Lung (tissue), 12 donors: ENCODE results near the gene C10orf67. TPM values are rescaled to one million over a fixed set of nuclear protein-coding genes. Genes with fewer than 3 reads are reported as not detected.

Source experiments
- ATAC-seq: fragments of 200-7000 bp; cut with Tn5 transposase; one replicate; pipeline ENCODE4 v1.9.1; 2020; ENCODE audit warnings: moderate number of reproducible peaks; ENCODE audit not compliant: insufficient read depth, low FRiP score
- DNase-seq, 3 donors: peaks; one replicate each; pipeline ENCODE4 v3.0.0-alpha.2; 2013 to 2017
- H3K27ac ChIP-seq, 2 donors: one replicate each; pipeline ENCODE4 v1.5.1; 2013; ENCODE audit warnings: mild to moderate bottlenecking in 2 of 2, moderate library complexity in 2 of 2, control low read depth in 1 of 2, inconsistent platforms in 1 of 2, low read depth in 1 of 2, low read length in 1 of 2
- H3K27me3 ChIP-seq, 3 donors: one replicate each; pipeline ENCODE4 v1.5.1; 2013; ENCODE audit warnings: low read length in 2 of 3; ENCODE audit not compliant: control insufficient read depth in 3 of 3, insufficient read depth in 3 of 3
- H3K36me3 ChIP-seq, 4 donors: one replicate each; pipeline ENCODE4 v1.5.1; 2013; ENCODE audit warnings: low read length in 4 of 4, mild to moderate bottlenecking in 1 of 4, moderate library complexity in 1 of 4; ENCODE audit not compliant: control insufficient read depth in 4 of 4, insufficient read depth in 4 of 4
- H3K4me1 ChIP-seq, 5 donors: one replicate each; pipeline ENCODE4 v1.5.1; 2013; ENCODE audit warnings: low read length in 5 of 5, mild to moderate bottlenecking in 2 of 5, moderate library complexity in 1 of 5; ENCODE audit not compliant: control insufficient read depth in 5 of 5, insufficient read depth in 5 of 5
- H3K4me3 ChIP-seq: one replicate; pipeline ENCODE4 v1.5.1; 2013; ENCODE audit warnings: mild to moderate bottlenecking, control low read depth, moderate library complexity
- H3K9ac ChIP-seq, 2 donors: one replicate each; pipeline ENCODE4 v1.5.1; 2013; ENCODE audit warnings: low read length in 2 of 2, control low read depth in 1 of 2; ENCODE audit not compliant: insufficient read depth in 1 of 2
- H3K9me3 ChIP-seq, 4 donors: one replicate each; pipeline ENCODE4 v1.5.1; 2013; ENCODE audit warnings: low read length in 3 of 4, mild to moderate bottlenecking in 1 of 4, moderate library complexity in 1 of 4; ENCODE audit not compliant: control insufficient read depth in 4 of 4, insufficient read depth in 3 of 4
- CTCF ChIP-seq: IDR thresholded peaks from 2 replicates; pipeline ENCODE4 v1.5.1; 2012; ENCODE audit warnings: mild to moderate bottlenecking; ENCODE audit errors: control extremely low read depth, extremely low read depth
- WGBS, 2 donors: extraction: QIAGEN DNeasy Blood & Tissue Kit; methylation state at CpG; one replicate each; pipeline ENCODE4 v1.1.7; 2013; 5-methylcytosine and 5-hydroxymethylcytosine counted together
- polyA plus RNA-seq, 2 donors: library from polyadenylated mRNA; stranded (reverse); fragments of 200-250 nt; gene quantifications; one replicate each; pipeline ENCODE4 v1.2.1, GENCODE V29; 2013
- total RNA-seq, 2 donors: library from RNA; depleted of rRNA in 1 of 2; stranded (reverse); fragments of >200 nt in 1 of 2; gene quantifications; one replicate each; pipeline ENCODE4 v1.2.1, GENCODE V29; 2014 to 2021
- donor health status: control.
- donor health status: control.
- donor health status: Bipolar disorder and iron deficiency.
- donor health status: healthy.
- donor health status: DM: yes; HTN: yes; CAD: no.

Gene C10orf67
- total and polyA plus RNA-seq, 4 donors = 0.33 to 2.3 (median 0.91) TPM

DNA sequence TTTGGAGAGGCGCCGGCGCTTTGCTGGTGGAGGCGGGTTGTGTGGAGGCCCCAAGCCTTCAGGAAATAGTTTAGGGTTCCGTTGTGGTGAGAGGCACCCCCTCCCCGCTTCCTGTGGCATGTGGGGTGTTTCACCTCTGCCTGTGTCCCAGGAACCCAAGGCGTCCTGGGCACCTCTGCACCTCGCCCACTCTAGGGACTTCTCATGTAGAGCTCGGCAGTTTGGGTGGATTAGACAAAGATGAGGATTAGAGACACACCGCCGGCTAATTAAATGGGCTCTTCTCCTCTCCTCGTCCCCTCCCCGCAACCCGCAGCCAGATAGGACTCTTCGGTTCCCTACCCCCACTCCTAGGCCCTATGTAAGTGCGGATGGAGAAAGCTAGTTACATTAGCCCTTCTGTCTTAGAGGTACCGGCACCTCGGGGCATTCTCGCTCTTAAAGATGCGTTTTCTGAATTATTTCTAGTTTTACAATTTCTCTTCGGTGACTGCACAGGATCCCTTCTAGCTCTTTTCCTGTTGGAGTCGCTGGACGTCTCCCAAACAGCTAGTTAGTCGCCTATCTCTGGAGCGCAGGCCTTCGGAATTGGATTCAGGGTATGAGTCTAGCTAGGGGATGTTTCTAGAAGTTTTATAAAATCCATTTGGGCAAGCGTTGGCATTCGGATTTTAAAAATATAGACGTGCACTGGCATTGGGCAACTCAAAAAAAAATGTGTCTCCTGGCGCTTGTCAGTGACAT lies 144.7 kb downstream of the C10orf67 start:
- H3K27me3 ChIP-seq = peaks cover 34 to 99% (median 87%) of the 10 kb centered on the region in 3 donors
- no peak overlapping the region for H3K9ac ChIP-seq
- H3K27ac ChIP-seq = no peak overlapping the region
- no peak for TF ChIP-seq CTCF
- no peak for DNase-seq
- no peak overlapping the region for H3K4me3 ChIP-seq
- 3% methylated on average over 30 of the region's 30 CpGs for WGBS, 2 donors
- H3K36me3 ChIP-seq = no peaks in the 10 kb centered on the region
- peaks cover 0 to 7% (median 0%) of the 10 kb centered on the region in 5 donors for H3K4me1 ChIP-seq
- H3K9me3 ChIP-seq = peaks cover 0 to 4% (median 0%) of the 10 kb centered on the region in 4 donors
- ATAC-seq = no peak

GRCh38 chr10:23198940-23199767 lies 145.4 kb downstream of the C10orf67 start:
- Histone ChIP-seq H3K9ac (no peak overlapping the region), H3K27me3 (peaks cover 35 to 98% (median 88%) of the 10 kb centered on the region in 3 donors), H3K27ac (no peak overlapping the region), H3K4me1 (peaks cover 0 to 9% (median 0%) of the 10 kb centered on the region in 5 donors), H3K4me3 (no peak overlapping the region), H3K36me3 (no peaks in the 10 kb centered on the region), H3K9me3 (peaks cover 0 to 8% (median 0%) of the 10 kb centered on the region in 4 donors)
- DNase-seq = no peak
- no peak for ATAC-seq
- no peak for TF ChIP-seq CTCF
- WGBS, 2 donors = 2% methylated on average over 54 to 60 of the region's 60 CpGs

GRCh38 chr10:23198610-23198939 lies 146.0 kb downstream of the C10orf67 start:
- ATAC-seq (no peak), DNase-seq (no peak)
- Histone ChIP-seq H3K9ac (no peak overlapping the region), H3K27me3 (peaks cover 29 to 98% (median 88%) of the 10 kb centered on the region in 3 donors), H3K27ac (no peak overlapping the region), H3K4me3 (no peak overlapping the region), H3K36me3 (no peaks in the 10 kb centered on the region), H3K9me3 (peaks cover 0 to 7% (median 0%) of the 10 kb centered on the region in 4 donors), H3K4me1 (peaks cover 0 to 9% (median 0%) of the 10 kb centered on the region in 5 donors)
- TF ChIP-seq CTCF = no peak
- WGBS, 2 donors = 4 to 6% methylated on average over 13 of the region's 13 CpGs
